H1 (cell line): Measurements from ENCODE around the gene GPRIN1. TPM values are rescaled to one million over a fixed set of nuclear protein-coding genes. Genes with fewer than 3 reads are reported as not detected.

Source experiments
- CTCF ChIA-PET: fragments of 300-600 bp; sonication (Branson Sonifier 250); formaldehyde crosslinking; loops from one replicate; lab custom pipeline; 2021; ENCODE audit not compliant: partially characterized antibody; lab: Charles Lee
- POLR2A ChIA-PET: fragments of 300-600 bp; sonication (Branson Sonifier 250); formaldehyde crosslinking; loops from one replicate; lab custom pipeline; 2021; ENCODE audit warnings: inconsistent platforms; ENCODE audit not compliant: partially characterized antibody; lab: Charles Lee
- DNase-seq, 2 experiments: peaks; one replicate each; pipeline versions ENCODE4 v3.0.0 to v3.0.0-alpha.2; 2010 to 2022; ENCODE audit warnings: low spot score in 2 of 2, low read depth in 1 of 2, mixed read lengths in 1 of 2
- FAIRE-seq: peaks from 2 replicates; lab custom pipeline; 2011; peaks lifted over from hg19 to GRCh38; lab: Jason Lieb, UNC
- H2AFZ ChIP-seq: 2 replicates; pipeline ENCODE4 v1.8.1; 2012; ENCODE audit warnings: low read length, inconsistent platforms
- H2AK5ac ChIP-seq: 2 replicates; pipeline ENCODE4 v1.6.1; 2013; ENCODE audit warnings: low read depth, low read length
- H2BK120ac ChIP-seq: replicated peaks from 2 replicates; pipeline ENCODE3; 2013; ENCODE audit warnings: low read depth, low read length, inconsistent platforms
- H2BK12ac ChIP-seq: 2 replicates; pipeline ENCODE4 v1.6.1; 2013; ENCODE audit warnings: low read depth, low read length
- H2BK15ac ChIP-seq: 2 replicates; pipeline ENCODE4 v1.6.1; 2013; ENCODE audit warnings: low read length
- H2BK20ac ChIP-seq: 2 replicates; pipeline ENCODE4 v1.6.1; 2013; ENCODE audit warnings: low read length
- H2BK5ac ChIP-seq: 2 replicates; pipeline ENCODE4 v1.6.1; 2013; ENCODE audit warnings: low read depth, low read length
- H3K14ac ChIP-seq: 2 replicates; pipeline ENCODE4 v1.6.1; 2013; ENCODE audit warnings: inconsistent platforms; ENCODE audit not compliant: insufficient read length
- H3K18ac ChIP-seq: 2 replicates; pipeline ENCODE4 v1.6.1; 2013; ENCODE audit warnings: low read length; ENCODE audit errors: extremely low read depth
- H3K23ac ChIP-seq: 2 replicates; pipeline ENCODE4 v1.6.1; 2013; ENCODE audit warnings: inconsistent platforms; ENCODE audit not compliant: insufficient read length
- H3K23me2 ChIP-seq: 2 replicates; pipeline ENCODE4 v1.6.1; 2013; ENCODE audit warnings: low read depth, low read length
- H3K27ac ChIP-seq: 2 replicates; pipeline ENCODE4 v1.6.1; 2011; ENCODE audit warnings: low read depth, low read length, inconsistent platforms
- H3K27me3 ChIP-seq, 4 experiments: replicated peaks in 1 of 4; 1 replicate in 1 of 4; 2 replicates in 3 of 4; pipeline versions ENCODE4 v1.6.1 to v1.8.1; 2011 to 2013; ENCODE audit warnings: low read length in 3 of 4, mild to moderate bottlenecking in 3 of 4, inconsistent platforms in 2 of 4, mixed read lengths in 2 of 4, moderate library complexity in 1 of 4; ENCODE audit not compliant: control insufficient read depth in 3 of 4, insufficient read depth in 3 of 4; ENCODE audit errors: extremely low read depth in 1 of 4
- H3K36me3 ChIP-seq, 4 experiments: 2 replicates each; pipeline versions ENCODE4 v1.6.1 to v1.8.1; 2011 to 2013; ENCODE audit warnings: mild to moderate bottlenecking in 4 of 4, low read length in 3 of 4, moderate library complexity in 2 of 4, control low read depth in 1 of 4, inconsistent platforms in 1 of 4; ENCODE audit not compliant: insufficient read depth in 4 of 4, control insufficient read depth in 2 of 4
- H3K4ac ChIP-seq: replicated peaks from 2 replicates; pipeline ENCODE3; 2013; ENCODE audit warnings: low read length, low read depth, mixed read lengths, inconsistent platforms; ENCODE audit not compliant: insufficient read length
- H3K4me1 ChIP-seq, 4 experiments: replicated peaks in 1 of 4; 1 replicate in 1 of 4; 2 replicates in 3 of 4; pipeline versions ENCODE4 v1.6.1 to v1.8.1; 2011 to 2013; ENCODE audit warnings: low read length in 3 of 4, inconsistent platforms in 2 of 4, mixed read lengths in 1 of 4; ENCODE audit not compliant: insufficient read depth in 4 of 4, control insufficient read depth in 3 of 4
- H3K4me2 ChIP-seq, 2 experiments: 2 replicates each; pipeline versions ENCODE4 v1.6.1 to v1.8.1; 2011 to 2013; ENCODE audit warnings: low read depth in 2 of 2, low read length in 2 of 2, control low read depth in 1 of 2, inconsistent platforms in 1 of 2, mild to moderate bottlenecking in 1 of 2; ENCODE audit not compliant: insufficient read depth in 1 of 2
- H3K4me3 ChIP-seq, 4 experiments: fragments of 200-600, 300-600 bp in 1 of 4; sonication (generic), shearing (Covaris generic), sonication (Bioruptor Twin) in 1 of 4; 2 replicates each; pipeline versions ENCODE4 v1.5.1 to v1.8.1; 2011 to 2016; ENCODE audit warnings: low read length in 4 of 4, low read depth in 3 of 4, control low read depth in 2 of 4, inconsistent platforms in 2 of 4, mild to moderate bottlenecking in 2 of 4, mixed read lengths in 1 of 4, moderate library complexity in 1 of 4; ENCODE audit not compliant: insufficient read depth in 2 of 4; ENCODE audit errors: extremely low read depth in 1 of 4
- H3K56ac ChIP-seq: replicated peaks from 2 replicates; pipeline ENCODE3; 2013; ENCODE audit warnings: low read depth, mild to moderate bottlenecking, mixed read lengths, low read length, inconsistent platforms; ENCODE audit not compliant: insufficient read length
- H3K79me1 ChIP-seq: 2 replicates; pipeline ENCODE4 v1.6.1; 2013; ENCODE audit warnings: low read depth, low read length, control low read depth
- H3K79me2 ChIP-seq, 2 experiments: 2 replicates each; pipeline versions ENCODE4 v1.6.1 to v1.8.1; 2012 to 2013; ENCODE audit warnings: low read length in 2 of 2, mild to moderate bottlenecking in 2 of 2, inconsistent platforms in 1 of 2; ENCODE audit not compliant: insufficient read depth in 2 of 2, control insufficient read depth in 1 of 2
- H3K9ac ChIP-seq, 4 experiments: replicated peaks in 1 of 4; 1 replicate in 1 of 4; 2 replicates in 3 of 4; pipeline versions ENCODE4 v1.6.1 to v1.8.1; 2011 to 2013; ENCODE audit warnings: low read depth in 3 of 4, low read length in 3 of 4, control low read depth in 2 of 4, mild to moderate bottlenecking in 2 of 4, moderate library complexity in 2 of 4, inconsistent platforms in 1 of 4; ENCODE audit errors: extremely low read depth in 1 of 4
- H3K9me3 ChIP-seq, 2 experiments: 2 replicates each; pipeline versions ENCODE4 v1.6.1 to v1.8.1; 2012 to 2013; ENCODE audit warnings: mild to moderate bottlenecking in 2 of 2, moderate library complexity in 2 of 2, control low read depth in 1 of 2, inconsistent platforms in 1 of 2, low read depth in 1 of 2, low read length in 1 of 2, mixed read lengths in 1 of 2; ENCODE audit not compliant: insufficient read depth in 2 of 2
- H4K20me1 ChIP-seq, 2 experiments: replicated peaks in 1 of 2; 2 replicates each; pipeline versions ENCODE3 to v1.8.1; 2011 to 2013; ENCODE audit warnings: inconsistent platforms in 2 of 2, low read length in 2 of 2, mild to moderate bottlenecking in 1 of 2; ENCODE audit not compliant: insufficient read depth in 2 of 2, control insufficient read depth in 1 of 2
- H4K5ac ChIP-seq: 2 replicates; pipeline ENCODE4 v1.6.1; 2013; ENCODE audit warnings: low read length, low read depth, mixed read lengths, inconsistent platforms; ENCODE audit not compliant: insufficient read length
- H4K8ac ChIP-seq: 2 replicates; pipeline ENCODE4 v1.8.0; 2013; ENCODE audit warnings: mild to moderate bottlenecking, moderate library complexity, low read length, inconsistent platforms; ENCODE audit not compliant: insufficient read depth; ENCODE audit errors: extremely low read depth
- H4K91ac ChIP-seq: replicated peaks from 2 replicates; pipeline ENCODE3; 2013; ENCODE audit warnings: low read length, mixed read lengths, inconsistent platforms; ENCODE audit not compliant: insufficient read length
- CREB1 ChIP-seq: IDR thresholded peaks from 2 replicates; pipeline ENCODE4 v1.6.1; 2012; ENCODE audit warnings: inconsistent platforms
- EZH2 ChIP-seq: fragments of 200-600 bp; sonication (generic); IDR thresholded peaks from 2 replicates; pipeline ENCODE4 v1.7.1; 2012; ENCODE audit warnings: low read depth, mild to moderate bottlenecking, moderate library complexity, low read length, inconsistent platforms; ENCODE audit not compliant: severe bottlenecking
- JUND ChIP-seq: IDR thresholded peaks from 2 replicates; pipeline ENCODE4 v1.6.1; 2011; ENCODE audit warnings: mild to moderate bottlenecking, improper control_type of control experiment, low read length
- RAD21 ChIP-seq, 2 experiments: IDR thresholded peaks in 1 of 2; conservative IDR thresholded peaks in 1 of 2; 2 replicates each; pipeline ENCODE4 v1.6.1; 2011; ENCODE audit warnings: low read depth in 2 of 2, low read length in 2 of 2, improper control_type of control experiment in 1 of 2, inconsistent platforms in 1 of 2, mild to moderate bottlenecking in 1 of 2, moderate library complexity in 1 of 2
- RBBP5 ChIP-seq: IDR thresholded peaks from 2 replicates; pipeline ENCODE4 v1.7.1; 2012; ENCODE audit warnings: low read depth, mild to moderate bottlenecking, inconsistent platforms, low read length, moderate library complexity, borderline replicate concordance
- SP1 ChIP-seq: IDR thresholded peaks from 2 replicates; pipeline ENCODE4 v1.6.1; 2011; ENCODE audit warnings: low read depth, low read length
- ZNF274 ChIP-seq: IDR thresholded peaks from 2 replicates; pipeline ENCODE4 v1.7.0; 2012; ENCODE audit warnings: low read length, borderline replicate concordance; ENCODE audit errors: extremely low read depth
- whole genome bisulfite sequencing, 2 experiments: shearing (Covaris generic) in 1 of 2; methylation state at CpG; one replicate each; pipeline versions ENCODE4 v1.1.6 to v1.1.7; 2013 to 2015; ENCODE audit warnings: low lambda C conversion rate in 2 of 2, mixed read lengths in 2 of 2, inconsistent platforms in 1 of 2, low coverage in 1 of 2, missing lambda C conversion rate in 1 of 2; ENCODE audit not compliant: insufficient replicate concordance in 2 of 2, insufficient coverage in 1 of 2, insufficient read length in 1 of 2; ENCODE audit errors: extremely low coverage in 1 of 2, missing lambda C conversion rate in 1 of 2; 5-methylcytosine and 5-hydroxymethylcytosine counted together
- polyA plus RNA-seq, 7 experiments: library from polyadenylated mRNA; depleted of rRNA in 3 of 7; stranded (reverse) in 5 of 7; unstranded in 2 of 7; fragments of >200 nt in 5 of 7; fragments of 200-250 nt in 2 of 7; gene quantifications; 1 replicate in 5 of 7; 2 replicates in 1 of 7; 4 replicates in 1 of 7; pipeline versions ENCODE4 v1.2.1 to v1.2.3, GENCODE V29; 2011 to 2013; ENCODE audit warnings: missing spikeins in 2 of 7, mixed read lengths in 2 of 7
- total RNA-seq: library from RNA; stranded (reverse); fragmentation: NEBNext Ultra II Directional; extraction: Animal tissue kit (Norgen Biotek cat#: 25700); gene quantifications from 2 replicates; pipeline ENCODE4 v1.2.1, GENCODE V29; 2021
- TF ChIP-seq, protein P1 (sequence below): IDR thresholded peaks from 2 replicates; pipeline ENCODE4 v1.6.1; 2011; ENCODE audit warnings: low read length, improper control_type of control experiment
- TF ChIP-seq, protein P2 (sequence below): IDR thresholded peaks from 2 replicates; pipeline ENCODE4 v1.6.1; 2012; ENCODE audit warnings: inconsistent platforms

Gene GPRIN1
- total and polyA plus RNA-seq, 2 of the 8 experiments (the other 6 are each of a cell fraction or from before 2014, with no cell fraction given) = 3.3 to 12.0 TPM

DNA sequence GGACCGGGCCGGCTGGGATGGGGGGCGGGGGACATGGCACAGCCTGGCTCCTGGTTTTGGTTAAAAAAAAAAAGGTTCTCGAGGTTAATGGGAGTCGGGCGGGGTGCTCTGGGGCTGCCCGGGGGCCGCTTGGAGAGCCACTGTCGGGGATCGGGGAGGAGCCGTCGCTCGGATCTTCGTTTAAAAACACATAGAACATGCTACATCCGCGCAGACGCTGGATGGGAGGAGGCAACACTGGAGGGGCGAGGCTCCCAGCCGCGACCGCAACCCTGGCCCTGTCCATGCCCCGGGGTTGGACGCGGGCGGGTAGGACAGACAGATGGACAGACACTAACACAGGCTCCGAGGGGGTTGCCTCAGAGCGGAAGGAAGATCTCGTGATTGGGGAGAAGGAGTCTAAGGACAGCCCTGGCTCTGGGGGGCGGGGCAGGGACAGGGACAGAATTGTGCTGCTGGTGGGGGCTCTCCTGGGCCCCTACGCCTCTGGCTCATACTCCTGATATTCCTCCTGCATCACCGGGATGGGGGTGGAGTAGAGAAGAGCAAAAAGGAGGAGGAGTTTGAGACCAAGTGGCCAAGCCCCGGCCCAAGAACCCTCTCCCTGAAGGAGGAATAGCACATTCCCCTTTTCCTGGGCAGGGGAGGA, 10.5 kb upstream of the GPRIN1 start:
- Histone ChIP-seq H4K91ac (no peak overlapping the region), H2BK20ac (no peak overlapping the region), H3K14ac (no peak overlapping the region), H3K4me2 (peak overlapping the region; percentile 63 to 72), H2BK120ac (no peak overlapping the region), H3K79me1 (no peaks in the 10 kb centered on the region), H2BK15ac (no peak overlapping the region), H2AFZ (peak overlapping the region; percentile 4; the same call in 1 of the 2 replicates), H4K8ac (no peak overlapping the region; the same call in 1 of the 2 replicates), H4K5ac (no peak overlapping the region), H4K20me1 (peaks cover 2 to 5% of the 10 kb centered on the region in 2 experiments), H3K23ac (no peak overlapping the region), H3K9me3 (peaks cover 0 to 6% of the 10 kb centered on the region in 2 experiments; a peak in 1 of 4 replicates), H3K27ac (no peak overlapping the region), H2BK12ac (no peak overlapping the region), H3K36me3 (no peaks in the 10 kb centered on the region), H3K27me3 (peaks cover 9 to 47% (median 26%) of the 10 kb centered on the region in 4 experiments; a peak in 6 of 7 replicates), H3K79me2 (no peaks in the 10 kb centered on the region), H2BK5ac (no peak overlapping the region), H3K23me2 (peaks cover 3% of the 10 kb centered on the region; the same call in 1 of the 2 replicates), H3K18ac (no peak overlapping the region; the same call in 1 of the 2 replicates), H3K9ac (no peak overlapping the region), H3K4me1 (peaks cover 0 to 13% (median 9%) of the 10 kb centered on the region in 4 experiments; a peak in 6 of 7 replicates), H3K4me3 (peak overlapping the region; percentile 14 to 54 (median 33); a peak in 6 of 8 replicates), H3K4ac (no peak overlapping the region), H2AK5ac (no peak overlapping the region), H3K56ac (no peak overlapping the region)
- ChIA-PET POLR2A (interaction anchor here (0.9 to 2.8 kb wide), 5 partner anchors 9 to 85 kb away, joined by 3 to 19 read pairs (median 3); partner anchors contain the start of genes EIF4E1B, SNCB and TSPAN17), CTCF (interaction anchor here (0.7 to 2.3 kb wide), 7 partner anchors 10 to 85 kb away, joined by 3 to 13 read pairs (median 5); partner anchors contain the start of genes EIF4E1B and SNCB)
- DNase-seq = peak in 1 of 2 experiments; percentile 66
- 24% methylated on average over 27 of the region's 32 CpGs; no CpG with 5 or more reads in 1 of the 2 experiments for WGBS, 2 experiments
- no peak for FAIRE-seq
- TF ChIP-seq, protein P1, sequence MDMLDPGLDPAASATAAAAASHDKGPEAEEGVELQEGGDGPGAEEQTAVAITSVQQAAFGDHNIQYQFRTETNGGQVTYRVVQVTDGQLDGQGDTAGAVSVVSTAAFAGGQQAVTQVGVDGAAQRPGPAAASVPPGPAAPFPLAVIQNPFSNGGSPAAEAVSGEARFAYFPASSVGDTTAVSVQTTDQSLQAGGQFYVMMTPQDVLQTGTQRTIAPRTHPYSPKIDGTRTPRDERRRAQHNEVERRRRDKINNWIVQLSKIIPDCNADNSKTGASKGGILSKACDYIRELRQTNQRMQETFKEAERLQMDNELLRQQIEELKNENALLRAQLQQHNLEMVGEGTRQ = no peak
- TF ChIP-seq RAD21 (IDR thresholded peaks at IDR 0.05 in 1 of 2, conservative IDR thresholded peaks at IDR 0.05 in 1 of 2; ENCODE audit: low read depth in 2 of 2, low read length in 2 of 2) (no peak), CREB1 (0 out of 2 replicates have a peak, but pooled peaks have one; percentile 17), ZNF274 (no peak), RBBP5 (no peak), EZH2 (peak; percentile 66), JUND (peak; percentile 58; the same call in 1 of the 2 replicates), SP1 (no peak)
- TF ChIP-seq, protein P2, sequence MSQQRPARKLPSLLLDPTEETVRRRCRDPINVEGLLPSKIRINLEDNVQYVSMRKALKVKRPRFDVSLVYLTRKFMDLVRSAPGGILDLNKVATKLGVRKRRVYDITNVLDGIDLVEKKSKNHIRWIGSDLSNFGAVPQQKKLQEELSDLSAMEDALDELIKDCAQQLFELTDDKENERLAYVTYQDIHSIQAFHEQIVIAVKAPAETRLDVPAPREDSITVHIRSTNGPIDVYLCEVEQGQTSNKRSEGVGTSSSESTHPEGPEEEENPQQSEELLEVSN = no peak
